RWPE2 (cell line): ENCODE results near the gene NUDT16L1.

Experiments
- ATAC-seq: fragments of 200-7000 bp; cut with Tn5 transposase; 3 replicates; pipeline ENCODE4 v1.9.1; 2021; ENCODE audit warnings: low read depth
- DNase-seq: peaks from one replicate; pipeline ENCODE4 v3.0.0-alpha.2; 2020; ENCODE audit warnings: low spot score
- H3K27ac ChIP-seq: fragments of 450-650 bp; 2 replicates; pipeline ENCODE4 v1.5.1; 2017; ENCODE audit warnings: mild to moderate bottlenecking; ENCODE audit not compliant: poor library complexity, severe bottlenecking
- H3K27me3 ChIP-seq: fragments of 250-450 bp; sonication (Bioruptor Pico); 2 replicates; pipeline ENCODE4 v1.5.1; 2021; ENCODE audit warnings: mild to moderate bottlenecking, moderate library complexity; ENCODE audit not compliant: insufficient read depth, poor library complexity, severe bottlenecking
- H3K36me3 ChIP-seq: fragments of 250-450 bp; sonication (Bioruptor Pico); 2 replicates; pipeline ENCODE4 v1.5.1; 2020; ENCODE audit warnings: low read depth, mild to moderate bottlenecking, moderate library complexity
- H3K4me1 ChIP-seq: fragments of 250-450 bp; sonication (Bioruptor Pico); 2 replicates; pipeline ENCODE4 v1.5.1; 2021; ENCODE audit warnings: mild to moderate bottlenecking, moderate library complexity; ENCODE audit not compliant: insufficient read depth, poor library complexity, severe bottlenecking
- H3K4me3 ChIP-seq: fragments of 250-450 bp; sonication (Bioruptor Pico); 2 replicates; pipeline ENCODE4 v1.5.1; 2021; ENCODE audit warnings: mild to moderate bottlenecking, moderate library complexity; ENCODE audit not compliant: severe bottlenecking
- H3K9me3 ChIP-seq: fragments of 250-450 bp; sonication (Bioruptor Pico); 2 replicates; pipeline ENCODE4 v1.5.1; 2021; ENCODE audit warnings: mild to moderate bottlenecking, moderate library complexity; ENCODE audit not compliant: severe bottlenecking
- TF ChIP-seq, protein P1 (sequence below): fragments of 450-650 bp; IDR thresholded peaks from one replicate; pipeline ENCODE4 v1.5.1; 2017; ENCODE audit warnings: mild to moderate bottlenecking, moderate library complexity; ENCODE audit not compliant: poor library complexity, severe bottlenecking

NUDT16L1 gene

DNA sequence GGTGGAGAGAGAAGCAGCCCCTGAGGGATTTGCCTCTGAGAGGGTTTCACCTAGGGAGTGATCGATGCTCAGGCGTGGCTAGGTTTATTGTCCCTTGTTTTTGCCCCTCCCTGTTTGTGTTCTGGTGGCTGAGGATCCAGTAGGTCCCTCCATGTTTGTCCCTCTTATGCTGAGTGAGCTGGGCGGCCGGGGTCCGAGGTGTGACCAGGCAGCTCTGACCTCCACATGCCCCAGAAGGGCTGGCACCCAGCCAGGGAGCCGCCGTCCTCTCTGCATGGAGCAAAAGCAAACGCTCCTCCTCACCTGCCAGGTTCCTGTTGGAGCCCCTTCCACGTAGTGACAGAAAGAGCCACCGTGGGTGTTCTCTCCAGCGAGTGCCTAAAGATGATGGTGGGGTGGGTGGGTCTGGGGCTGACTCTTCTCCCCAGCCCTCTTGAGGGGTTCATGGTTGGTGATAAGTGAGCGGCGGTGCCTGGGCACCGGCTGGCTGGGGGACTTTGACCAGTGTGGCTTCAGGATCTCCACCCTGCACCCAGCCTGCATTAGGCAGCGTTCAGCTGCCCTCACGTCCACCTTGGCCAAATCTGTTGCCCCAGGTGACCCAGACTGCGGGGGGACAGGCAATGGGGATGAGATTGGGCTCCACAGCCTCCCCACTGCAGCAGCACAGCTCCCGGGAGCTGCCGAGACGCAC lies 14.1 kb upstream of the NUDT16L1 start:
- Histone ChIP-seq H3K4me3 (peak overlapping the region; percentile 33), H3K27ac (peak overlapping the region; percentile 84), H3K36me3 (peaks cover 27% of the 10 kb centered on the region), H3K27me3 (no peaks in the 10 kb centered on the region), H3K4me1 (peaks cover 30% of the 10 kb centered on the region), H3K9me3 (no peaks in the 10 kb centered on the region)
- DNase-seq, result no peak
- TF ChIP-seq, protein P1, sequence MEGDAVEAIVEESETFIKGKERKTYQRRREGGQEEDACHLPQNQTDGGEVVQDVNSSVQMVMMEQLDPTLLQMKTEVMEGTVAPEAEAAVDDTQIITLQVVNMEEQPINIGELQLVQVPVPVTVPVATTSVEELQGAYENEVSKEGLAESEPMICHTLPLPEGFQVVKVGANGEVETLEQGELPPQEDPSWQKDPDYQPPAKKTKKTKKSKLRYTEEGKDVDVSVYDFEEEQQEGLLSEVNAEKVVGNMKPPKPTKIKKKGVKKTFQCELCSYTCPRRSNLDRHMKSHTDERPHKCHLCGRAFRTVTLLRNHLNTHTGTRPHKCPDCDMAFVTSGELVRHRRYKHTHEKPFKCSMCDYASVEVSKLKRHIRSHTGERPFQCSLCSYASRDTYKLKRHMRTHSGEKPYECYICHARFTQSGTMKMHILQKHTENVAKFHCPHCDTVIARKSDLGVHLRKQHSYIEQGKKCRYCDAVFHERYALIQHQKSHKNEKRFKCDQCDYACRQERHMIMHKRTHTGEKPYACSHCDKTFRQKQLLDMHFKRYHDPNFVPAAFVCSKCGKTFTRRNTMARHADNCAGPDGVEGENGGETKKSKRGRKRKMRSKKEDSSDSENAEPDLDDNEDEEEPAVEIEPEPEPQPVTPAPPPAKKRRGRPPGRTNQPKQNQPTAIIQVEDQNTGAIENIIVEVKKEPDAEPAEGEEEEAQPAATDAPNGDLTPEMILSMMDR, result no peak
- no peak; the same call in 2 of the 3 replicates for ATAC-seq

DNA sequence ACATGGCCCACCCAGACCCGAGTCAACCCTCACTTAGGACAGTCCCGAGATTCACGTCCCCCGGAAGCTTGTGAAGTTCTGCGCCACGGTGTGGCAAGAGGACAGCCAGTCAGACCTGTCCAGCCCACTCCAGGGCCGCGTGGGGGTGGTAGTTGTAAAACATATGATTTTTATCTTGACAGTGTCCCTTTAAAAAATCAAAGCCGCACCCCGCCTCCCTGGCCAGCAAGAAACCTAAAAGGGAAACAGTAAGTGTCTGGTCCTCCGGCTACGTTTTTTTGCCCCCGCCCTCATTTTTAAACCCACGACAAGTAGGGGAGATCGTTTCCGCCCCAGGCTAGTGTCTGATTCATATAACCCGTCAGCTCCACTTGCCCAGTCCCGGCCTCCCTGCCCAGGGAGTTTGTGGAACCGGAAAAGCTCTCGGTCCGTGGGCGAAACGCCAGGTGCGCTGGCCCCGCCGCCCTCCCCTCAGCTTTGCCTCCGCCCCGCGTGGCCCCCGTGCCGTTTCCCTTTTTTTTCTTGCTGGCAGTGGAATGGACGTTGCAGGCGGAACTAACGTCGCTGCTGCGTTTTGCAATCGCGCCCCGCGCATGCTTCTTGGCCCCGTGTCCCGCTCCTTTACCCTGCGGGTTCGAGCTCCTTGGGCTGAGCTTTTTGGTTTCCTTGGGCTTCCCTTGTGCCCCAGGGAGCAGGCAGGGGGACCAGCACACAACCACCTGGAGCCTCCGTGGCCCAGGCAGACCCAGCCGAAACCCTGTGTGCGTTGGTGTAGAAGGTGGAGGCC lies 13.3 kb upstream of the NUDT16L1 start:
- TF ChIP-seq, protein P1, result no peak
- H3K36me3 ChIP-seq, result peaks cover 35% of the 10 kb centered on the region
- H3K4me3 ChIP-seq, result peak overlapping the region; percentile 33

DNA sequence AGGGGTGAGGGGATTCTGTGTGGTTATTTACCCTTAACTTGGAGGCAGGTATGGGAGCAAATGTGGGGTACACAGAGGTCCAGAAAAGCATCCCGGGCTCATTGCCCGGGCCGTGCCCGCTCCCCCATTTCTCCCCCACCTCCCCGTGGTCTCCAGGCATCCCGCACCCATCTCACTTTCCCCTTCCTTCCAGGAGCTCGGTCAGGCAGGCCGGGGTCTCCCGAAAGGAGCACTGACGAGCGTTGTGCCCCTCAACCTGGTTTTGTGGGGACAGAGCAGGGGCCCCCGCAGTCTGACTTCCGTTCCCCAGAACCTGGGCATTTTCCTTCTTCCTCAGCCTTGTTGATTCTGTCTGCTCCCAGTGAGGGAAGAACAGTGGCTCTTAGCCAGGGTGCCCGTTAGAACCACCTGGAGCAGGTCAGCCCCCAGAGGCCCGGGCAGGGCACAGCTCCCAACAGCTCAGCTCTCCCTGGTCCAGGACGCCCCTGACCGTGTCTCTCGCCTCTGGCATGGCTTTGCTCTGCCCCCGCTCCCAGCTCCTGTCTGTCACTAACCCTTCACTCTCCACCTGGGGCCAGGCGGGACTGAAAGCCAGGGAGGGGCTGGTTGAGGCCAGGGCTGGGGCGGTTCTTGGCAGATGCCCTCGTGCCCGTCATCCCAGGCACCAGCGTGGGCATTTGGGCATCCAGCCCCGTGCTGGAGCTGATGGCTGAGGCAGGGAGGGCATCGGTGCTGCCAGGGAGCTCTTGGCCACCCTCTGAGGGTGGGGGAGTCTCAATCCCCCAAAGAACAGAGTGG lies 12.5 kb upstream of the NUDT16L1 start:
- Histone ChIP-seq H3K27ac (peak overlapping the region; percentile 84), H3K36me3 (peaks cover 39% of the 10 kb centered on the region), H3K9me3 (no peaks in the 10 kb centered on the region), H3K4me3 (peak overlapping the region; percentile 33), H3K4me1 (peaks cover 28% of the 10 kb centered on the region), H3K27me3 (no peaks in the 10 kb centered on the region)
- ATAC-seq, result no peak
- DNase-seq, result no peak
- TF ChIP-seq, protein P1, result no peak

More for the DNA sequence above, 13.3 kb upstream of the NUDT16L1 start:
- peaks cover 32% of the 10 kb centered on the region for H3K4me1 ChIP-seq
- peak overlapping the region; percentile 84 for H3K27ac ChIP-seq
- DNase-seq (peak; percentile 97), ATAC-seq (peak; percentile 85)
- H3K27me3 ChIP-seq, result no peaks in the 10 kb centered on the region
- H3K9me3 ChIP-seq, result no peaks in the 10 kb centered on the region

DNA sequence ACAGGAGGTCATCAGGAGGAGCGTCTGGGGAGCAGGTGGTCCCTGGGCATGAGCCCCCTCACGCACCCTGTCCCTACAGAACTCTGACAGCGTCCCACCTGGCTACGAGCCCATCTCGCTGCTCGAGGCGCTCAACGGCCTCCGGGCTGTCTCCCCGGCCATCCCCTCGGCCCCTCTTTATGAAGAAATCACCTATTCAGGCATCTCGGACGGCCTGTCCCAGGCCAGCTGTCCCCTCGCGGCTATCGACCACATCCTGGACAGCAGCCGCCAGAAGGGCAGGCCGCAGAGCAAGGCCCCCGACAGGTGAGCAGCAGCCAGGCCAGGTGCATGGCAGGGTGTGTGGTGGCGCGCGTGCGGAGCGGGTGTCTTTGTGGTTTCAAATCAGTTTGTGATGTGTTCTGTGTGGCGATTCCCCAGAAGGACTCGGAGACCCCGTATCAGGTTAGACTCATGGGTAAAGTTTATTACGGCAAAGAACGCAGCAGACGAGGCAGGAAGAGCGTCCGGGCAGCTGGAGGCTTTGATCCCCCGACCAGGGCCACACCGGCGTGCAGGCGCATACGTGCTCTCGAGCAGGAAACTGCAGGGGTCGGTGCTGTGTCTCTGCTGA lies 11.8 kb upstream of the NUDT16L1 start:
- Histone ChIP-seq H3K27ac (peak overlapping the region; percentile 84), H3K4me1 (peaks cover 28% of the 10 kb centered on the region), H3K4me3 (no peak overlapping the region), H3K36me3 (peaks cover 43% of the 10 kb centered on the region), H3K27me3 (no peaks in the 10 kb centered on the region), H3K9me3 (no peaks in the 10 kb centered on the region)
- TF ChIP-seq, protein P1, result no peak
- ATAC-seq, result no peak
- DNase-seq, result no peak
